GM12891 (cell line): Measurements from ENCODE around the gene EGFL7.
"Not testable (repeated sequence)": the region's sequence is repeated elsewhere in the genome, so short reads cannot be mapped to it uniquely, and the experiment has no call there.

Source experiments
- DNase-seq: peaks from one replicate; pipeline ENCODE4 v3.0.0; 2011; ENCODE audit warnings: low spot score; ENCODE audit not compliant: insufficient read length
- FAIRE-seq: peaks from 2 replicates; lab custom pipeline; 2011; peaks lifted over from hg19 to GRCh38; lab: Jason Lieb, UNC
- PAX5 ChIP-seq: IDR thresholded peaks from 2 replicates; pipeline ENCODE4 v1.6.1; 2011; ENCODE audit warnings: low read length, moderate library complexity, mild to moderate bottlenecking; ENCODE audit not compliant: insufficient read depth, severe bottlenecking
- POLR2A ChIP-seq: IDR thresholded peaks from 2 replicates; pipeline ENCODE4 v1.6.1; 2011; ENCODE audit warnings: low read depth, low read length, control low read depth
- POLR2AphosphoS5 ChIP-seq: IDR thresholded peaks from 2 replicates; pipeline ENCODE4 v1.6.1; 2011; ENCODE audit warnings: low read depth, low read length, control low read depth
- POU2F2 ChIP-seq: IDR thresholded peaks from 2 replicates; pipeline ENCODE4 v1.6.1; 2011; ENCODE audit warnings: low read depth, mild to moderate bottlenecking, control low read depth, low read length, moderate library complexity
- SPI1 ChIP-seq: IDR thresholded peaks from 2 replicates; pipeline ENCODE4 v1.6.1; 2011; ENCODE audit warnings: low read depth, low read length, control low read depth
- TAF1 ChIP-seq: IDR thresholded peaks from 2 replicates; pipeline ENCODE4 v1.6.1; 2011; ENCODE audit warnings: low read depth, low read length, control low read depth

Gene EGFL7

GRCh38 chr9:136629001-136629878, 33.5 kb upstream of the EGFL7 start:
- no peak for DNase-seq
- FAIRE-seq = no peak
- TF ChIP-seq POLR2AphosphoS5 = no peak
- no peak for TF ChIP-seq PAX5
- no peak for TF ChIP-seq SPI1
- TF ChIP-seq TAF1 = no peak
- no peak for TF ChIP-seq POU2F2

- TF ChIP-seq POLR2A (no peak), TAF1 (no peak), SPI1 (no peak), POLR2AphosphoS5 (no peak), POU2F2 (no peak), PAX5 (no peak)
- peak; percentile 66 for FAIRE-seq
- DNase-seq = peak; percentile 79
Measured at GRCh38 chr9:136629879-136630661, 32.6 kb upstream of the EGFL7 start.

- DNase-seq (no peak), FAIRE-seq (no peak)
- TF ChIP-seq TAF1 = no peak
- TF ChIP-seq SPI1 = no peak
- TF ChIP-seq PAX5 = no peak
- no peak for TF ChIP-seq POU2F2
- TF ChIP-seq POLR2AphosphoS5 = no peak
- no peak for TF ChIP-seq POLR2A
Measured at GRCh38 chr9:136630662-136630992, 32.1 kb upstream of the EGFL7 start.

- TF ChIP-seq POU2F2 (peak; percentile 66; the same call in 1 of the 2 replicates), POLR2AphosphoS5 (no peak)
- FAIRE-seq = peak; percentile 82
- DNase-seq = peak; percentile 74
Measured at GRCh38 chr9:136631038-136632000, 31.4 kb upstream of the EGFL7 start.

- not testable (repeated sequence) for FAIRE-seq, DNase-seq
Measured at GRCh38 chr9:136632072-136632471, 30.6 kb upstream of the EGFL7 start.

GRCh38 chr9:136632491-136633106, 30.1 kb upstream of the EGFL7 start:
- not testable (repeated sequence) for DNase-seq, FAIRE-seq

GRCh38 chr9:136634904-136635303, 27.8 kb upstream of the EGFL7 start:
- no peak for TF ChIP-seq SPI1
- no peak for DNase-seq
- FAIRE-seq = no peak

- FAIRE-seq (no peak), DNase-seq (no peak)
- TF ChIP-seq POU2F2 (no peak), TAF1 (no peak), POLR2AphosphoS5 (no peak), POLR2A (no peak), PAX5 (no peak), SPI1 (no peak)
Measured at GRCh38 chr9:136640171-136641111, 22.3 kb upstream of the EGFL7 start.

GRCh38 chr9:136642439-136642921, 20.2 kb upstream of the EGFL7 start:
- FAIRE-seq (no peak), DNase-seq (no peak)
- TF ChIP-seq SPI1 = no peak
- no peak for TF ChIP-seq TAF1
